ENCODE data around the gene SH3PXD2A. TPM values are rescaled to one million over a fixed set of nuclear protein-coding genes. Genes with fewer than 3 reads are reported as not detected.

Gene SH3PXD2A
- total and polyA plus RNA-seq, 10 of the 15 experiments (the other 5 are each of a cell fraction or from before 2014, with no cell fraction given): 0.63 to 14.0 (median 4.4) TPM

- DNase-seq (ENCODE audit: low read depth, low spot score): no peak
- RAD21 ChIA-PET (ENCODE audit: unreplicated experiment): no interaction called here
- H3K4me3 ChIP-seq: no peak overlapping the region
- no peaks in the 10 kb centered on the region for H3K4me1 ChIP-seq (ENCODE audit: control insufficient read depth, insufficient read depth, low read length)
- in situ Hi-C loops (cut with MboI) (no loop called here), intact Hi-C loops (cut with micrococcal nuclease; ENCODE audit: unreplicated experiment) (no loop called here)
- no peak overlapping the region for H3K27ac ChIP-seq (ENCODE audit: control insufficient read depth, insufficient read depth)
- H3K4me2 ChIP-seq (ENCODE audit: control insufficient read depth, insufficient read depth): no peak overlapping the region
- no peak for FAIRE-seq
- SMC1A ChIA-PET (ENCODE audit: uncharacterized antibody, unreplicated experiment): interaction anchor here (1.0 to 1.3 kb wide), 4 partner anchors 9 to 47 kb away, joined by 3 to 5 read pairs (median 4); no protein-coding TSS in a partner anchor
- no peaks in the 10 kb centered on the region for H3K79me2 ChIP-seq (ENCODE audit: control insufficient read depth, insufficient read depth, low read length)
- ATAC-seq: no peak
- no peak overlapping the region for H2AFZ ChIP-seq (ENCODE audit: control insufficient read depth, low read depth, low read length)
- CTCF ChIA-PET: interaction anchor here (1.0 to 2.5 kb wide), 5 partner anchors 10 to 226 kb away, joined by 3 to 18 read pairs (median 4); no protein-coding TSS in a partner anchor
- no peaks in the 10 kb centered on the region for H3K9me3 ChIP-seq (replicated peaks; ENCODE audit: control insufficient read depth, insufficient read depth, low read length)
- WGBS (ENCODE audit: insufficient coverage, insufficient replicate concordance, low lambda C conversion rate, missing lambda C conversion rate): 95% methylated on average over 5 of the region's 5 CpGs
- no TSS peak for BruUV-seq (replicated peaks)
- no peak overlapping the region for H3K9ac ChIP-seq (ENCODE audit: control insufficient read depth, insufficient read depth, low read length)
- H4K20me1 ChIP-seq (ENCODE audit: control insufficient read depth, insufficient read depth): no peaks in the 10 kb centered on the region
- POLR2A ChIA-PET: no interaction called here
- peaks cover 7 to 23% of the 10 kb centered on the region in 2 experiments; a peak in 3 of 4 replicates for H3K36me3 ChIP-seq (ENCODE audit: control insufficient read depth in 2 of 2, insufficient read depth in 2 of 2, low read length in 1 of 2)
- TF ChIP-seq EED (IDR thresholded peaks at IDR 0.05; ENCODE audit: low read depth) (no peak), JUND (IDR thresholded peaks at IDR 0.05; ENCODE audit: low read depth, low read length) (no peak), ZNF384 (IDR thresholded peaks at IDR 0.05; ENCODE audit: borderline replicate concordance, low read depth, low read length) (no peak), SMAD5 (IDR thresholded peaks at IDR 0.05; ENCODE audit: low read depth) (no peak), PBX3 (IDR thresholded peaks at IDR 0.05; ENCODE audit: insufficient replicate concordance, low read depth, low read length) (no peak), SKIL (IDR thresholded peaks at IDR 0.05; ENCODE audit: low read depth, poor library complexity, severe bottlenecking) (no peak), CEBPZ (IDR thresholded peaks at IDR 0.05; ENCODE audit: low read depth, low read length) (no peak)
- H3K27me3 ChIP-seq (replicated peaks in 1 of 2; ENCODE audit: control insufficient read depth in 2 of 2, insufficient read depth in 2 of 2, low read length in 1 of 2): no peaks in the 10 kb centered on the region
These were observed 43.9 kb upstream of the SH3PXD2A start for GRCh38 chr10:103899312-103899711.

Data from GM12878 (cell line).